ENCODE data around the gene GLRX.

GRCh38 chr5:95832664-95833063, 10.1 kb upstream of the GLRX start:
- no peak for TF ChIP-seq CTCF (conservative IDR thresholded peaks at IDR 0.05; ENCODE audit: low read depth, low read length)
- TF ChIP-seq NFE2L2 (IDR thresholded peaks at IDR 0.05; ENCODE audit: low read depth, low read length) = no peak
- no peak for TF ChIP-seq POLR2A (IDR thresholded peaks at IDR 0.05; ENCODE audit: low read depth, low read length)
- no peak for TF ChIP-seq RFX5 (IDR thresholded peaks at IDR 0.05; ENCODE audit: low read depth, low read length)
- TF ChIP-seq MXI1 (IDR thresholded peaks at IDR 0.05; ENCODE audit: borderline replicate concordance, low read depth, low read length) = no peak
- no peak for TF ChIP-seq RAD21 (IDR thresholded peaks at IDR 0.05; ENCODE audit: low read length)
- no peak for TF ChIP-seq CEBPB (IDR thresholded peaks at IDR 0.05; ENCODE audit: low read depth, low read length)
- no peak for TF ChIP-seq CHD1 (IDR thresholded peaks at IDR 0.05; ENCODE audit: low read depth, low read length)
- TF ChIP-seq, protein P1, sequence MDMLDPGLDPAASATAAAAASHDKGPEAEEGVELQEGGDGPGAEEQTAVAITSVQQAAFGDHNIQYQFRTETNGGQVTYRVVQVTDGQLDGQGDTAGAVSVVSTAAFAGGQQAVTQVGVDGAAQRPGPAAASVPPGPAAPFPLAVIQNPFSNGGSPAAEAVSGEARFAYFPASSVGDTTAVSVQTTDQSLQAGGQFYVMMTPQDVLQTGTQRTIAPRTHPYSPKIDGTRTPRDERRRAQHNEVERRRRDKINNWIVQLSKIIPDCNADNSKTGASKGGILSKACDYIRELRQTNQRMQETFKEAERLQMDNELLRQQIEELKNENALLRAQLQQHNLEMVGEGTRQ (IDR thresholded peaks at IDR 0.05; ENCODE audit: low read depth, low read length) = no peak
- TF ChIP-seq, protein P2, sequence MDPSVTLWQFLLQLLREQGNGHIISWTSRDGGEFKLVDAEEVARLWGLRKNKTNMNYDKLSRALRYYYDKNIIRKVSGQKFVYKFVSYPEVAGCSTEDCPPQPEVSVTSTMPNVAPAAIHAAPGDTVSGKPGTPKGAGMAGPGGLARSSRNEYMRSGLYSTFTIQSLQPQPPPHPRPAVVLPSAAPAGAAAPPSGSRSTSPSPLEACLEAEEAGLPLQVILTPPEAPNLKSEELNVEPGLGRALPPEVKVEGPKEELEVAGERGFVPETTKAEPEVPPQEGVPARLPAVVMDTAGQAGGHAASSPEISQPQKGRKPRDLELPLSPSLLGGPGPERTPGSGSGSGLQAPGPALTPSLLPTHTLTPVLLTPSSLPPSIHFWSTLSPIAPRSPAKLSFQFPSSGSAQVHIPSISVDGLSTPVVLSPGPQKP (IDR thresholded peaks at IDR 0.05; ENCODE audit: borderline replicate concordance, low read depth, low read length) = no peak
- TF ChIP-seq MAFK (IDR thresholded peaks at IDR 0.05; ENCODE audit: low read depth, low read length) = no peak
- TF ChIP-seq RCOR1 (IDR thresholded peaks at IDR 0.05; ENCODE audit: insufficient replicate concordance, low read length) = no peak
